GM23248 (cell line): ENCODE measurements around the gene CYP2U1.

Experiments
- EZH2 ChIP-seq: fragments of 200-600 bp; sonication (generic); IDR thresholded peaks from 2 replicates; pipeline ENCODE4 v1.6.1; 2018; ENCODE audit warnings: antibody characterized with exemption, mild to moderate bottlenecking; ENCODE audit not compliant: insufficient read depth, poor library complexity, severe bottlenecking
- EZH2phosphoT487 ChIP-seq: fragments of 200-600 bp; sonication (generic); IDR thresholded peaks from 2 replicates; pipeline ENCODE4 v1.6.1; 2018; ENCODE audit warnings: antibody characterized with exemption, moderate library complexity, mild to moderate bottlenecking, low read depth; ENCODE audit not compliant: insufficient read depth

- no peak for TF ChIP-seq EZH2
- TF ChIP-seq EZH2phosphoT487 = no peak
Observed at GRCh38 chr4:107996949-107997788, 65.8 kb downstream of the CYP2U1 start.
